GM12878 (cell line): ENCODE data around the gene PIGM. TPM values are rescaled to one million over a fixed set of nuclear protein-coding genes. Genes with fewer than 3 reads are reported as not detected.

ENCODE experiments used
- CTCF ChIP-seq, 3 experiments: IDR thresholded peaks in 2 of 3; conservative IDR thresholded peaks in 1 of 3; 2 replicates each; pipeline ENCODE4 v1.5.1; 2011; ENCODE audit warnings: low read depth in 3 of 3, low read length in 3 of 3, mild to moderate bottlenecking in 3 of 3, control low read depth in 2 of 3, moderate library complexity in 2 of 3, inconsistent platforms in 1 of 3, mixed read lengths in 1 of 3; ENCODE audit not compliant: control insufficient read depth in 2 of 3, insufficient read depth in 1 of 3; ENCODE audit errors: extremely low read depth in 1 of 3
- RAD21 ChIP-seq: IDR thresholded peaks from 2 replicates; pipeline ENCODE4 v1.6.1; 2011; ENCODE audit warnings: mild to moderate bottlenecking, low read depth, low read length, moderate library complexity; ENCODE audit not compliant: insufficient read depth
- polyA plus RNA-seq, 11 experiments: library from polyadenylated mRNA; depleted of rRNA in 4 of 11; unstranded in 6 of 11; stranded (reverse) in 5 of 11; fragments of >200 nt; fragmentation: Nextera tagmentation in 4 of 11; fragmentation: Illumina TruSeq in 1 of 11; extraction: Ambion mirVana in 4 of 11; extraction: Trizol in 1 of 11; gene quantifications; 1 replicate in 1 of 11; 2 replicates in 10 of 11; pipeline versions ENCODE4 v1.2.1 to v1.2.3, GENCODE V29; 2011 to 2016; ENCODE audit warnings: inconsistent platforms in 2 of 11, missing spikeins in 2 of 11, low read depth in 1 of 11
- total RNA-seq, 4 experiments: library from RNA; depleted of rRNA in 3 of 4; stranded (reverse); fragments of >200 nt in 3 of 4; fragmentation: Illumina TruSeq in 1 of 4; extraction: Trizol in 1 of 4; gene quantifications; 2 replicates each; pipeline versions ENCODE4 v1.2.1 to v1.2.3, GENCODE V29; 2013 to 2021
- TF ChIP-seq, protein P1 (sequence below): fragments of 450-650 bp; IDR thresholded peaks from 2 replicates; pipeline ENCODE4 v1.6.1; 2017; ENCODE audit warnings: mild to moderate bottlenecking, moderate library complexity
- TF ChIP-seq, protein P2 (sequence below): IDR thresholded peaks from 2 replicates; pipeline ENCODE4 v1.6.1; 2012; ENCODE audit warnings: low read length, inconsistent platforms

The PIGM gene
- total and polyA plus RNA-seq, 10 of the 15 experiments (the other 5 are each of a cell fraction or from before 2014, with no cell fraction given), result 2.6 to 6.1 (median 4.6) TPM

GRCh38 chr1:160046494-160047110 is 14.8 kb upstream of the PIGM start (continued):
- TF ChIP-seq, protein P1, sequence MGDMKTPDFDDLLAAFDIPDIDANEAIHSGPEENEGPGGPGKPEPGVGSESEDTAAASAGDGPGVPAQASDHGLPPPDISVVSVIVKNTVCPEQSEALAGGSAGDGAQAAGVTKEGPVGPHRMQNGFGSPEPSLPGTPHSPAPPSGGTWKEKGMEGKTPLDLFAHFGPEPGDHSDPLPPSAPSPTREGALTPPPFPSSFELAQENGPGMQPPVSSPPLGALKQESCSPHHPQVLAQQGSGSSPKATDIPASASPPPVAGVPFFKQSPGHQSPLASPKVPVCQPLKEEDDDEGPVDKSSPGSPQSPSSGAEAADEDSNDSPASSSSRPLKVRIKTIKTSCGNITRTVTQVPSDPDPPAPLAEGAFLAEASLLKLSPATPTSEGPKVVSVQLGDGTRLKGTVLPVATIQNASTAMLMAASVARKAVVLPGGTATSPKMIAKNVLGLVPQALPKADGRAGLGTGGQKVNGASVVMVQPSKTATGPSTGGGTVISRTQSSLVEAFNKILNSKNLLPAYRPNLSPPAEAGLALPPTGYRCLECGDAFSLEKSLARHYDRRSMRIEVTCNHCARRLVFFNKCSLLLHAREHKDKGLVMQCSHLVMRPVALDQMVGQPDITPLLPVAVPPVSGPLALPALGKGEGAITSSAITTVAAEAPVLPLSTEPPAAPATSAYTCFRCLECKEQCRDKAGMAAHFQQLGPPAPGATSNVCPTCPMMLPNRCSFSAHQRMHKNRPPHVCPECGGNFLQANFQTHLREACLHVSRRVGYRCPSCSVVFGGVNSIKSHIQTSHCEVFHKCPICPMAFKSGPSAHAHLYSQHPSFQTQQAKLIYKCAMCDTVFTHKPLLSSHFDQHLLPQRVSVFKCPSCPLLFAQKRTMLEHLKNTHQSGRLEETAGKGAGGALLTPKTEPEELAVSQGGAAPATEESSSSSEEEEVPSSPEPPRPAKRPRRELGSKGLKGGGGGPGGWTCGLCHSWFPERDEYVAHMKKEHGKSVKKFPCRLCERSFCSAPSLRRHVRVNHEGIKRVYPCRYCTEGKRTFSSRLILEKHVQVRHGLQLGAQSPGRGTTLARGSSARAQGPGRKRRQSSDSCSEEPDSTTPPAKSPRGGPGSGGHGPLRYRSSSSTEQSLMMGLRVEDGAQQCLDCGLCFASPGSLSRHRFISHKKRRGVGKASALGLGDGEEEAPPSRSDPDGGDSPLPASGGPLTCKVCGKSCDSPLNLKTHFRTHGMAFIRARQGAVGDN, result no peak
- peak; percentile 54 to 65 (median 61) for TF ChIP-seq CTCF (IDR thresholded peaks at IDR 0.05 in 2 of 3, conservative IDR thresholded peaks at IDR 0.05 in 1 of 3; ENCODE audit: control insufficient read depth in 2 of 3, extremely low read depth in 1 of 3, insufficient read depth in 1 of 3, low read depth in 3 of 3, low read length in 3 of 3)
- peak; percentile 78 for TF ChIP-seq RAD21
- TF ChIP-seq, protein P2, sequence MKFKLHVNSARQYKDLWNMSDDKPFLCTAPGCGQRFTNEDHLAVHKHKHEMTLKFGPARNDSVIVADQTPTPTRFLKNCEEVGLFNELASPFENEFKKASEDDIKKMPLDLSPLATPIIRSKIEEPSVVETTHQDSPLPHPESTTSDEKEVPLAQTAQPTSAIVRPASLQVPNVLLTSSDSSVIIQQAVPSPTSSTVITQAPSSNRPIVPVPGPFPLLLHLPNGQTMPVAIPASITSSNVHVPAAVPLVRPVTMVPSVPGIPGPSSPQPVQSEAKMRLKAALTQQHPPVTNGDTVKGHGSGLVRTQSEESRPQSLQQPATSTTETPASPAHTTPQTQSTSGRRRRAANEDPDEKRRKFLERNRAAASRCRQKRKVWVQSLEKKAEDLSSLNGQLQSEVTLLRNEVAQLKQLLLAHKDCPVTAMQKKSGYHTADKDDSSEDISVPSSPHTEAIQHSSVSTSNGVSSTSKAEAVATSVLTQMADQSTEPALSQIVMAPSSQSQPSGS, result no peak
- TF ChIP-seq, all 136 proteins: peak for 7
